Natural killer cell (primary cell): ENCODE data around the gene FBXO42. TPM values are rescaled to one million over a fixed set of nuclear protein-coding genes. Genes with fewer than 3 reads are reported as not detected.

Experiments used
- ATAC-seq, 3 donors: fragments of 150-1000 bp in 2 of 3; fragments of 200-7000 bp in 1 of 3; cut with Tn5 transposase; 1 replicate in 1 of 3; 2 replicates in 2 of 3; pipeline ENCODE4 v1.10.0; 2021; ENCODE audit warnings: mild to moderate bottlenecking in 2 of 3, moderate library complexity in 2 of 3
- DNase-seq, 2 donors: peaks; one replicate each; pipeline versions ENCODE4 v3.0.0 to v3.0.0-alpha.2; 2013 to 2021; ENCODE audit warnings: mixed read lengths in 1 of 2
- H3K27ac ChIP-seq: one replicate; pipeline ENCODE4 v1.5.1; 2013; ENCODE audit warnings: mild to moderate bottlenecking, low read length
- H3K27me3 ChIP-seq: one replicate; pipeline ENCODE4 v1.6.1; 2013; ENCODE audit warnings: low read length; ENCODE audit not compliant: control insufficient read depth, insufficient read depth
- H3K36me3 ChIP-seq: one replicate; pipeline ENCODE4 v1.6.1; 2013; ENCODE audit warnings: low read length; ENCODE audit not compliant: control insufficient read depth, insufficient read depth
- H3K4me1 ChIP-seq: one replicate; pipeline ENCODE4 v1.6.1; 2013; ENCODE audit warnings: low read length; ENCODE audit not compliant: control insufficient read depth, insufficient read depth
- H3K4me3 ChIP-seq: one replicate; pipeline ENCODE4 v1.5.1; 2013; ENCODE audit warnings: low read length
- H3K9me3 ChIP-seq: one replicate; pipeline ENCODE4 v1.6.1; 2013; ENCODE audit warnings: low read length; ENCODE audit not compliant: control insufficient read depth, insufficient read depth
- H3K27ac Mint-ChIP-seq, 2 donors: one replicate each; pipeline ENCODE4 v1.8.0; 2022; ENCODE audit warnings: mild to moderate bottlenecking in 2 of 2, mixed read lengths in 2 of 2, moderate library complexity in 1 of 2
- H3K27me3 Mint-ChIP-seq, 2 donors: one replicate each; pipeline ENCODE4 v1.8.0; 2022; ENCODE audit warnings: low read depth in 2 of 2, mixed read lengths in 2 of 2
- H3K36me3 Mint-ChIP-seq: one replicate; pipeline ENCODE4 v1.8.0; 2022; ENCODE audit warnings: mixed read lengths
- H3K4me1 Mint-ChIP-seq, 2 donors: one replicate each; pipeline ENCODE4 v1.8.0; 2022; ENCODE audit warnings: mixed read lengths in 2 of 2
- H3K4me3 Mint-ChIP-seq: one replicate; pipeline ENCODE4 v1.8.0; 2022; ENCODE audit warnings: mild to moderate bottlenecking, moderate library complexity, mixed read lengths
- H3K9me3 Mint-ChIP-seq, 2 donors: one replicate each; pipeline ENCODE4 v1.8.0; 2022; ENCODE audit warnings: mixed read lengths in 2 of 2
- CTCF ChIP-seq: fragments of 200-600 bp; IDR thresholded peaks from one replicate; pipeline ENCODE4 v1.8.0; 2022; ENCODE audit warnings: antibody characterized with exemption
- WGBS: methylation state at CpG from one replicate; pipeline ENCODE4 v1.1.7; 2013; ENCODE audit warnings: missing lambda C conversion rate; ENCODE audit not compliant: insufficient coverage; 5-methylcytosine and 5-hydroxymethylcytosine counted together
- intact Hi-C: fragments of 100-400 bp; cut with micrococcal nuclease; formaldehyde crosslinking; loops from one replicate; pipeline ENCODE4 v1.14.2; 2022
- total RNA-seq, 4 donors: library from RNA; stranded (reverse); fragments of 120-200 nt in 1 of 4; gene quantifications; one replicate each; pipeline versions ENCODE4 v1.2.3 to v1.2.4, GENCODE V29; 2013 to 2022

FBXO42 gene
- total RNA-seq, 3 donors from 2014 or later (not counting 1 experiment from before 2014, with no cell fraction given): 19.5 to 24.5 (median 24.1) TPM

GRCh38 chr1:16248603-16249516 is 103.4 kb downstream of the FBXO42 start:
- peaks cover 39% of the 10 kb centered on the region for H3K36me3 ChIP-seq
- H3K4me1 ChIP-seq: peaks cover 9% of the 10 kb centered on the region
- intact Hi-C loops: no loop called here
- no peaks in the 10 kb centered on the region for H3K9me3 ChIP-seq
- no peak for DNase-seq
- Mint-ChIP-seq H3K36me3 (no peaks in the 10 kb centered on the region), H3K27ac (peak overlapping the region; percentile 37 to 69), H3K27me3 (no peaks in the 10 kb centered on the region), H3K4me3 (no peak overlapping the region), H3K9me3 (no peaks in the 10 kb centered on the region), H3K4me1 (peaks cover 11 to 21% of the 10 kb centered on the region in 2 donors)
- ATAC-seq: peak in 2 of 3 donors; percentile 29 to 34
- TF ChIP-seq CTCF: no peak
- H3K27me3 ChIP-seq: no peaks in the 10 kb centered on the region
- H3K27ac ChIP-seq: no peak overlapping the region
- no peak overlapping the region for H3K4me3 ChIP-seq
- 45% methylated on average over 5 of the region's 7 CpGs for WGBS

GRCh38 chr1:16248007-16248436 is 104.3 kb downstream of the FBXO42 start:
- intact Hi-C loops: no loop called here
- Mint-ChIP-seq H3K4me1 (peaks cover 11 to 21% of the 10 kb centered on the region in 2 donors), H3K9me3 (no peaks in the 10 kb centered on the region), H3K27me3 (no peaks in the 10 kb centered on the region), H3K27ac (peak overlapping the region; percentile 37 to 69), H3K36me3 (no peaks in the 10 kb centered on the region), H3K4me3 (no peak overlapping the region)
- ATAC-seq (no peak), DNase-seq (no peak)
- no peak overlapping the region for H3K27ac ChIP-seq
- no peak overlapping the region for H3K4me3 ChIP-seq
- no peaks in the 10 kb centered on the region for H3K9me3 ChIP-seq
- H3K27me3 ChIP-seq: no peaks in the 10 kb centered on the region
- TF ChIP-seq CTCF: no peak
- peaks cover 30% of the 10 kb centered on the region for H3K36me3 ChIP-seq
- H3K4me1 ChIP-seq: peaks cover 9% of the 10 kb centered on the region
- 97% methylated on average over 8 of the region's 8 CpGs for WGBS

GRCh38 chr1:16247441-16247840 is 104.8 kb downstream of the FBXO42 start:
- intact Hi-C loops: no loop called here

More at GRCh38 chr1:16247441-16247840, 104.8 kb downstream of the FBXO42 start:
- Mint-ChIP-seq H3K27ac (peak overlapping the region; percentile 37 to 69), H3K9me3 (no peaks in the 10 kb centered on the region), H3K36me3 (no peaks in the 10 kb centered on the region), H3K27me3 (no peaks in the 10 kb centered on the region), H3K4me1 (peaks cover 11 to 21% of the 10 kb centered on the region in 2 donors), H3K4me3 (no peak overlapping the region)
- WGBS: 85% methylated on average over 1 of the region's 2 CpGs
- no peak for TF ChIP-seq CTCF
- ATAC-seq: no peak
- no peaks in the 10 kb centered on the region for H3K9me3 ChIP-seq
- no peak overlapping the region for H3K27ac ChIP-seq
- no peak overlapping the region for H3K4me3 ChIP-seq
- no peaks in the 10 kb centered on the region for H3K27me3 ChIP-seq
- DNase-seq: no peak
- peaks cover 9% of the 10 kb centered on the region for H3K4me1 ChIP-seq
- peaks cover 24% of the 10 kb centered on the region for H3K36me3 ChIP-seq
